Gastroesophageal sphincter (tissue), 3 donors: ENCODE data around the gene GHITM.
"Not testable (repeated sequence)": the region's sequence is repeated elsewhere in the genome, so short reads cannot be mapped to it uniquely, and the experiment has no call there.

Experiments used
- CTCF ChIP-seq, 4 experiments: fragments of 200-600 bp in 2 of 4; fragments of 450-650 bp in 2 of 4; sonication (generic) in 1 of 4; IDR thresholded peaks; one replicate each; pipeline ENCODE4 v1.5.1; 2017 to 2019; ENCODE audit warnings: antibody characterized with exemption in 4 of 4, mild to moderate bottlenecking in 2 of 4, moderate library complexity in 2 of 4
- POLR2A ChIP-seq, 2 donors: fragments of 450-650 bp; IDR thresholded peaks; one replicate each; pipeline ENCODE4 v1.6.1; 2017; ENCODE audit warnings: antibody characterized with exemption in 2 of 2, mild to moderate bottlenecking in 2 of 2, moderate library complexity in 1 of 2

- not testable (repeated sequence) for TF ChIP-seq CTCF, POLR2A (IDR thresholded peaks at IDR 0.05)
These were observed 13.2 kb upstream of the GHITM start for GRCh38 chr10:84125910-84126784.
